Amniotic stem cell (primary cell): ENCODE results near the gene HCN1.

ENCODE experiments used
- DNase-seq: peaks from one replicate; lab custom pipeline; 2025; lab: John Stamatoyannopoulos, UW

HCN1 gene

GRCh38 chr5:45281081-45281480 is 415.1 kb downstream of the HCN1 start:
- DNase-seq, result no peak

- no peak for DNase-seq
These were observed 417.1 kb downstream of the HCN1 start for GRCh38 chr5:45279109-45279508.

- no peak for DNase-seq
These were observed 418.3 kb downstream of the HCN1 start for GRCh38 chr5:45277860-45278259.

- no peak for DNase-seq
These were observed 421.9 kb downstream of the HCN1 start for GRCh38 chr5:45274241-45274640.

- no peak for DNase-seq
These were observed 424.6 kb downstream of the HCN1 start for GRCh38 chr5:45271626-45272025.

- no peak for DNase-seq
These were observed 431.7 kb downstream of the HCN1 start for GRCh38 chr5:45264447-45264846.

GRCh38 chr5:45262061-45262590 is 434.1 kb downstream of the HCN1 start:
- DNase-seq, result no peak

GRCh38 chr5:45261125-45261524 is 435.1 kb downstream of the HCN1 start:
- no peak for DNase-seq

- DNase-seq, result no peak
These were observed 435.9 kb downstream of the HCN1 start for GRCh38 chr5:45260292-45260691.

GRCh38 chr5:45252978-45253377 is 443.2 kb downstream of the HCN1 start:
- DNase-seq, result no peak

- no peak for DNase-seq
These were observed 443.6 kb downstream of the HCN1 start for GRCh38 chr5:45252541-45252940.

GRCh38 chr5:45225571-45226031 is 470.6 kb downstream of the HCN1 start:
- no peak for DNase-seq

- DNase-seq, result no peak
These were observed 490.7 kb downstream of the HCN1 start for GRCh38 chr5:45205403-45205961.
